ENCODE measurements around the gene ARF1.
"Not testable (repeated sequence)": the region's sequence is repeated elsewhere in the genome, so short reads cannot be mapped to it uniquely, and the experiment has no call there.

DNA sequence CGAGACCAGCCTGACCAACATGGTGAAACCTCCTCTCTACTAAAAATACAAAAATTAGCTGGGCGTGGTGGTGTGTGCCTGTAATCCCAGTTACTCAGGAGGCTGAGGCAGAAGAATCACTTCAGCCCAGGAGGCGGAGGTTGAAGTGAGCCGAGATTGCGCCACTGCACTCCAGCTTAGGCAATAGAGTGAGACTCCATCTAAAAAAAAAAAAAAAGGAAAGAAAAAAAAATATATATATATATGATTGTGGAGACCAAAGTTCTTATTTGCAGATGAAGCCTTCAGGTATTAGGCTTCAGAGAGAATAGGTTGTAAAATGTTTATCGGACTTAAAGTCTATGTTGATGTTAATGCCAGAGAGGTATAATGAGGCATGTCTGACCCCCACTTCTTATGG is 28.8 kb downstream of the ARF1 start:
- TF ChIP-seq, protein P1, sequence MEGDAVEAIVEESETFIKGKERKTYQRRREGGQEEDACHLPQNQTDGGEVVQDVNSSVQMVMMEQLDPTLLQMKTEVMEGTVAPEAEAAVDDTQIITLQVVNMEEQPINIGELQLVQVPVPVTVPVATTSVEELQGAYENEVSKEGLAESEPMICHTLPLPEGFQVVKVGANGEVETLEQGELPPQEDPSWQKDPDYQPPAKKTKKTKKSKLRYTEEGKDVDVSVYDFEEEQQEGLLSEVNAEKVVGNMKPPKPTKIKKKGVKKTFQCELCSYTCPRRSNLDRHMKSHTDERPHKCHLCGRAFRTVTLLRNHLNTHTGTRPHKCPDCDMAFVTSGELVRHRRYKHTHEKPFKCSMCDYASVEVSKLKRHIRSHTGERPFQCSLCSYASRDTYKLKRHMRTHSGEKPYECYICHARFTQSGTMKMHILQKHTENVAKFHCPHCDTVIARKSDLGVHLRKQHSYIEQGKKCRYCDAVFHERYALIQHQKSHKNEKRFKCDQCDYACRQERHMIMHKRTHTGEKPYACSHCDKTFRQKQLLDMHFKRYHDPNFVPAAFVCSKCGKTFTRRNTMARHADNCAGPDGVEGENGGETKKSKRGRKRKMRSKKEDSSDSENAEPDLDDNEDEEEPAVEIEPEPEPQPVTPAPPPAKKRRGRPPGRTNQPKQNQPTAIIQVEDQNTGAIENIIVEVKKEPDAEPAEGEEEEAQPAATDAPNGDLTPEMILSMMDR (IDR thresholded peaks at IDR 0.05; ENCODE audit: low read depth, low read length) = not testable (repeated sequence)
- TF ChIP-seq, protein P2, sequence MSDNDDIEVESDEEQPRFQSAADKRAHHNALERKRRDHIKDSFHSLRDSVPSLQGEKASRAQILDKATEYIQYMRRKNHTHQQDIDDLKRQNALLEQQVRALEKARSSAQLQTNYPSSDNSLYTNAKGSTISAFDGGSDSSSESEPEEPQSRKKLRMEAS (IDR thresholded peaks at IDR 0.05; ENCODE audit: low read depth, low read length) = not testable (repeated sequence)
- TF ChIP-seq POLR2A (IDR thresholded peaks at IDR 0.05; ENCODE audit: extremely low read depth, insufficient read length) = not testable (repeated sequence)

All from NB4 (cell line).